KMS-11 (cell line): ENCODE data around the gene C22orf31.

ENCODE experiments used
- H2AFZ ChIP-seq: fragments of 200-600 bp; sonication (generic); 2 replicates; pipeline ENCODE4 v1.6.1; 2016; ENCODE audit warnings: antibody characterized with exemption, mixed run types, low read depth
- H3K27ac ChIP-seq: fragments of 200-600 bp; sonication (generic); 2 replicates; pipeline ENCODE4 v1.6.1; 2016; ENCODE audit warnings: mild to moderate bottlenecking, mixed run types
- H3K27me3 ChIP-seq: fragments of 200-600 bp; sonication (generic); 2 replicates; pipeline ENCODE4 v1.6.1; 2017; ENCODE audit warnings: mild to moderate bottlenecking, low read depth, mixed run types, moderate library complexity; ENCODE audit not compliant: insufficient read depth
- H3K36me3 ChIP-seq: fragments of 200-600 bp; sonication (generic); 2 replicates; pipeline ENCODE4 v1.6.1; 2017; ENCODE audit warnings: mild to moderate bottlenecking, mixed run types; ENCODE audit not compliant: insufficient read depth
- H3K4me1 ChIP-seq: fragments of 200-600 bp; sonication (generic); 2 replicates; pipeline ENCODE4 v1.6.1; 2016; ENCODE audit warnings: mild to moderate bottlenecking, low read depth, mixed run types; ENCODE audit not compliant: poor library complexity, severe bottlenecking
- H3K4me2 ChIP-seq: fragments of 200-600 bp; sonication (generic); 2 replicates; pipeline ENCODE4 v1.7.0; 2016; ENCODE audit warnings: mild to moderate bottlenecking, mixed run types
- H3K4me3 ChIP-seq: fragments of 200-600 bp; sonication (generic); IDR thresholded peaks from 2 replicates; pipeline ENCODE4 v1.6.1; 2017; ENCODE audit warnings: low read depth, low read length, mixed read lengths; ENCODE audit not compliant: insufficient read depth
- H3K79me2 ChIP-seq: fragments of 200-600 bp; sonication (generic); 2 replicates; pipeline ENCODE4 v1.6.1; 2016; ENCODE audit warnings: low read depth, mixed run types; ENCODE audit not compliant: insufficient read depth
- H3K9ac ChIP-seq: fragments of 200-600 bp; sonication (generic); 2 replicates; pipeline ENCODE4 v1.6.1; 2016; ENCODE audit warnings: mild to moderate bottlenecking, mixed run types
- H4K20me1 ChIP-seq: fragments of 200-600 bp; sonication (generic); 2 replicates; pipeline ENCODE4 v1.6.1; 2016; ENCODE audit warnings: mild to moderate bottlenecking, mixed run types; ENCODE audit not compliant: insufficient read depth
- CTCF ChIP-seq: fragments of 200-600 bp; sonication (generic); conservative IDR thresholded peaks from 2 replicates; pipeline ENCODE4 v1.6.1; 2017; ENCODE audit warnings: low read depth, mild to moderate bottlenecking, antibody characterized with exemption, low read length, moderate library complexity, mixed read lengths

The C22orf31 gene

GRCh38 chr22:29050457-29050856 lies 11.2 kb downstream of the C22orf31 start:
- Histone ChIP-seq H3K79me2 (no peaks in the 10 kb centered on the region), H3K9ac (no peak overlapping the region), H3K4me1 (no peaks in the 10 kb centered on the region), H3K4me3 (no peak overlapping the region), H3K4me2 (no peak overlapping the region), H2AFZ (no peak overlapping the region), H3K27me3 (no peaks in the 10 kb centered on the region), H3K36me3 (no peaks in the 10 kb centered on the region), H4K20me1 (no peaks in the 10 kb centered on the region), H3K27ac (no peak overlapping the region)
- TF ChIP-seq CTCF: no peak

GRCh38 chr22:29049655-29050263 lies 11.9 kb downstream of the C22orf31 start:
- Histone ChIP-seq H3K4me3 (no peak overlapping the region), H2AFZ (no peak overlapping the region), H3K36me3 (no peaks in the 10 kb centered on the region), H3K27ac (no peak overlapping the region), H4K20me1 (no peaks in the 10 kb centered on the region), H3K9ac (no peak overlapping the region), H3K27me3 (no peaks in the 10 kb centered on the region), H3K4me1 (no peaks in the 10 kb centered on the region), H3K4me2 (no peak overlapping the region), H3K79me2 (no peaks in the 10 kb centered on the region)
- TF ChIP-seq CTCF: no peak

GRCh38 chr22:29048822-29049654 lies 12.6 kb downstream of the C22orf31 start:
- no peak overlapping the region for H3K4me3 ChIP-seq
- no peak overlapping the region for H3K27ac ChIP-seq
- H3K36me3 ChIP-seq: no peaks in the 10 kb centered on the region
- no peak overlapping the region for H3K9ac ChIP-seq
- no peaks in the 10 kb centered on the region for H3K79me2 ChIP-seq
- H3K27me3 ChIP-seq: no peaks in the 10 kb centered on the region
- no peaks in the 10 kb centered on the region for H4K20me1 ChIP-seq
- no peaks in the 10 kb centered on the region for H3K4me1 ChIP-seq
- no peak overlapping the region for H3K4me2 ChIP-seq
- no peak for TF ChIP-seq CTCF
- no peak overlapping the region for H2AFZ ChIP-seq

GRCh38 chr22:29044657-29045176 lies 16.9 kb downstream of the C22orf31 start:
- Histone ChIP-seq H3K27me3 (no peaks in the 10 kb centered on the region), H2AFZ (no peak overlapping the region), H4K20me1 (no peaks in the 10 kb centered on the region), H3K9ac (no peak overlapping the region), H3K79me2 (no peaks in the 10 kb centered on the region), H3K4me1 (no peaks in the 10 kb centered on the region), H3K4me3 (no peak overlapping the region), H3K27ac (no peak overlapping the region), H3K4me2 (no peak overlapping the region), H3K36me3 (no peaks in the 10 kb centered on the region)
- no peak for TF ChIP-seq CTCF
